HUES64 (cell line): Measurements from ENCODE around the gene EHD4.

Experiments used
- H3K27ac ChIP-seq: 2 replicates; pipeline ENCODE4 v1.7.0; 2013; ENCODE audit warnings: low read depth, low read length, inconsistent platforms
- H3K27me3 ChIP-seq: 2 replicates; pipeline ENCODE4 v1.6.1; 2013; ENCODE audit warnings: mild to moderate bottlenecking, low read length; ENCODE audit not compliant: insufficient read depth
- H3K36me3 ChIP-seq: 2 replicates; pipeline ENCODE4 v1.6.1; 2013; ENCODE audit warnings: mild to moderate bottlenecking, low read length; ENCODE audit not compliant: insufficient read depth
- H3K4me1 ChIP-seq: 2 replicates; pipeline ENCODE4 v1.6.1; 2013; ENCODE audit warnings: mild to moderate bottlenecking, low read length, moderate library complexity; ENCODE audit not compliant: insufficient read depth
- H3K4me3 ChIP-seq: 2 replicates; pipeline ENCODE4 v1.5.1; 2013; ENCODE audit warnings: mild to moderate bottlenecking, low read length, moderate library complexity
- H3K9ac ChIP-seq: 2 replicates; pipeline ENCODE4 v1.6.1; 2013; ENCODE audit warnings: mild to moderate bottlenecking, low read depth, low read length
- H3K9me3 ChIP-seq: 2 replicates; pipeline ENCODE4 v1.6.1; 2013; ENCODE audit warnings: low read depth, low read length; ENCODE audit not compliant: insufficient read depth
- WGBS: fragments of 150-250, 120-280 bp; methylation state at CpG from one replicate; pipeline ENCODE4 v1.1.7; 2013; ENCODE audit warnings: missing lambda C conversion rate; 5-methylcytosine and 5-hydroxymethylcytosine counted together

Gene EHD4

GRCh38 chr15:41977757-41978383, 5.5 kb upstream of the EHD4 start:
- 87% methylated on average over 6 of the region's 6 CpGs for WGBS
- no peaks in the 10 kb centered on the region for H3K36me3 ChIP-seq
- H3K4me3 ChIP-seq = no peak overlapping the region
- H3K9me3 ChIP-seq = no peaks in the 10 kb centered on the region
- H3K9ac ChIP-seq = no peak overlapping the region
- H3K4me1 ChIP-seq = 0 out of 2 replicates have a peak, but pooled peaks cover 1% of the 10 kb centered on the region
- H3K27me3 ChIP-seq = no peaks in the 10 kb centered on the region
- H3K27ac ChIP-seq = no peak overlapping the region

DNA sequence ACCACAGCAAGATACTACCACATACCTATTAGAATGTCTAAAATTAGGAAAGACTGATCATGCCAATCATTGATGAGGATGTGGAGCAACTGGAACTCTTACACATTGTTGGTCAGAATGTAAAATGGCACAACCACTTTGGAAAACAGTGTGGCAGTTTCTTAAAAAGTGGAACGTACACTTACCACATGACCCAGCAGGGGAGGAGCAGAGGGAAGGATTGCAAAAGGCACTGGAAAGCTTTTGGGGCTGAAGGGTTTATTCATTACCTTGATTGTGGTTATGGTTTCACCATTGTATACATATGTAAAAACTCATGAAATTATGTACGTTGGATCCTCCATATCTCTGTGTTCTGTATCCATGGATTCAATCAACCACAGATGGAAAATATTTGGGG, 3.3 kb upstream of the EHD4 start:
- H3K9ac ChIP-seq = no peak overlapping the region
- no peak overlapping the region for H3K4me3 ChIP-seq
- H3K27ac ChIP-seq = no peak overlapping the region
- H3K36me3 ChIP-seq = no peaks in the 10 kb centered on the region
- no peaks in the 10 kb centered on the region for H3K9me3 ChIP-seq
- 100% methylated on average over 1 of the region's 2 CpGs for WGBS
- H3K4me1 ChIP-seq = peaks cover 9% of the 10 kb centered on the region
- H3K27me3 ChIP-seq = no peaks in the 10 kb centered on the region

DNA sequence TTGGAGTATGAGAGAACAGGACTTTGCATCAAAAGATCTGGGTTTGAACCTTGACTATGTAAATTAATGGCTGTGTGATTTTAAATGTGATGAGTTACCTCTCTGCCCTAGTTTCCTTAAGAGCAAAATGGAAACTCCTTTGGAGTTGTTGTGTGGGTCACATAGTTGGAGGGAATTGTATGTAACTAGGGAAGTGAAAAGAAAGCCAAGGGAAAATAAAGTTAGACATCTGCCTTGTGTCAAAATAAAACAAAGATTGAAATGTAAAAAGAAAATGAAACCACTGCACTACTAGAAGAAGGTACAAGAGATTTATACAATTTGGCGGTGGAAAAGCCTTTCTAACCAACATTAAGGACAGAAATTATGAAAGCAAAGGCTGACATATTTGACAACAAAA, 1.7 kb upstream of the EHD4 start:
- Histone ChIP-seq H3K9me3 (no peaks in the 10 kb centered on the region), H3K9ac (no peak overlapping the region), H3K4me1 (peaks cover 18% of the 10 kb centered on the region), H3K27ac (no peak overlapping the region), H3K27me3 (no peaks in the 10 kb centered on the region), H3K36me3 (no peaks in the 10 kb centered on the region), H3K4me3 (no peak overlapping the region)
- 90% methylated on average over 1 of the region's 1 CpG for WGBS

DNA sequence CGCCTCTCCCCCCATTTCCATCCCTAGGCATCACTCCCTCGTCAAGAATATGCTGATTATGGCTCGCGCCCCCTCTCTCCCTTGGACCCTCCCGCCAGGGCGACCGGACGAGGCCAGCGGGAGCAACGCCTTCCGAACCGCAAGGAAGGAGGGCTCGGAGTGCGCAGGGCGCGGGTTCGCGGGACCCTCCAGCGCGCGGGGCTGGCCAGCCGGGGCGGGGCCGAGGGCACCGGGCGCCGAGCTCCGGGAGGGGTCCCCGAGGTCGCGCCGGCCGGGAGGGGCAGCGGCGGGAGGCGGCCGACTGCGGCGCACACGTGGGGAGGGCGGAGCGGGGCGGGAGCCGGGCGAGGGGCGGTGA, 483 bp downstream of the EHD4 start:
- Histone ChIP-seq H3K27ac (peak overlapping the region; percentile 93; the same call in 1 of the 2 replicates), H3K9ac (peak overlapping the region; percentile 87), H3K36me3 (no peaks in the 10 kb centered on the region), H3K9me3 (no peaks in the 10 kb centered on the region), H3K4me3 (peak overlapping the region; percentile 93), H3K27me3 (no peaks in the 10 kb centered on the region), H3K4me1 (peaks cover 18% of the 10 kb centered on the region)
- WGBS = under 1% methylated on average over 46 of the region's 46 CpGs

GRCh38 chr15:41971089-41971894, 1.1 kb downstream of the EHD4 start:
- H3K9me3 ChIP-seq = no peaks in the 10 kb centered on the region
- H3K36me3 ChIP-seq = no peaks in the 10 kb centered on the region
- peak overlapping the region; percentile 87 for H3K9ac ChIP-seq
- no peaks in the 10 kb centered on the region for H3K27me3 ChIP-seq
- peaks cover 18% of the 10 kb centered on the region for H3K4me1 ChIP-seq
- peak overlapping the region; percentile 93; the same call in 1 of the 2 replicates for H3K27ac ChIP-seq
- 14% methylated on average over 16 of the region's 16 CpGs for WGBS
- H3K4me3 ChIP-seq = peak overlapping the region; percentile 93

DNA sequence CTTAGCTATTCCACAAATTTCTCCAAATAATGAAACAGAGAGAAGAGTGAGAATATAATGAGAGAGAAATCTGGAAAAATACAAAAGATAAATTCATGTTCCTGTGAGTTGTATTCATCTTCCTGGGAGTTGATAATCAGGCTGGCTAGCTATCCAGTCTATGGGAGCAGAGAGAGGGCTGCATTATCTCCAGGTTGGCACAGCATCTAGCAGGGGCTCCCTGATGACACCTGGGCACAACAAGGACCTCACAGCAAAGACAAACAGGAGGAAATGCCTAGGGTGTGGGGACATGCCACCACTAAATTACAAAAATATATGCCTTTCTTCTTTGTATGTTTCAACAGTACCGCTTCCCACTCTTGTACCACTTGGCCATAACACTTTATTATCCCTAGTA, 1.9 kb downstream of the EHD4 start:
- WGBS = 93% methylated on average over 1 of the region's 1 CpG
- peak overlapping the region; percentile 93 for H3K4me3 ChIP-seq
- no peak overlapping the region for H3K27ac ChIP-seq
- no peaks in the 10 kb centered on the region for H3K36me3 ChIP-seq
- H3K27me3 ChIP-seq = no peaks in the 10 kb centered on the region
- peaks cover 18% of the 10 kb centered on the region for H3K4me1 ChIP-seq
- H3K9ac ChIP-seq = no peak overlapping the region
- H3K9me3 ChIP-seq = no peaks in the 10 kb centered on the region

- Histone ChIP-seq H3K36me3 (no peaks in the 10 kb centered on the region), H3K27ac (no peak overlapping the region), H3K9me3 (no peaks in the 10 kb centered on the region), H3K4me1 (peaks cover 18% of the 10 kb centered on the region), H3K27me3 (no peaks in the 10 kb centered on the region), H3K4me3 (peak overlapping the region; percentile 13), H3K9ac (no peak overlapping the region)
- WGBS = 81% methylated on average over 3 of the region's 3 CpGs
Measured at GRCh38 chr15:41969851-41970431, 2.4 kb downstream of the EHD4 start.

- Histone ChIP-seq H3K4me1 (peaks cover 18% of the 10 kb centered on the region), H3K4me3 (no peak overlapping the region), H3K27ac (no peak overlapping the region), H3K9ac (no peak overlapping the region), H3K36me3 (no peaks in the 10 kb centered on the region), H3K9me3 (no peaks in the 10 kb centered on the region), H3K27me3 (no peaks in the 10 kb centered on the region)
- WGBS = over 99% methylated on average over 3 of the region's 4 CpGs
Measured at GRCh38 chr15:41968701-41969100, 3.7 kb downstream of the EHD4 start.

- no peak overlapping the region for H3K27ac ChIP-seq
- no peaks in the 10 kb centered on the region for H3K36me3 ChIP-seq
- H3K4me1 ChIP-seq = peaks cover 16% of the 10 kb centered on the region
- H3K4me3 ChIP-seq = no peak overlapping the region
- no peaks in the 10 kb centered on the region for H3K9me3 ChIP-seq
- no peaks in the 10 kb centered on the region for H3K27me3 ChIP-seq
- 91% methylated on average over 4 of the region's 4 CpGs for WGBS
- H3K9ac ChIP-seq = no peak overlapping the region
Measured at GRCh38 chr15:41967506-41968206, 4.7 kb downstream of the EHD4 start.

GRCh38 chr15:41966920-41967465, 5.4 kb downstream of the EHD4 start:
- Histone ChIP-seq H3K27me3 (no peaks in the 10 kb centered on the region), H3K36me3 (no peaks in the 10 kb centered on the region), H3K27ac (no peak overlapping the region), H3K9me3 (no peaks in the 10 kb centered on the region), H3K9ac (no peak overlapping the region), H3K4me3 (no peak overlapping the region), H3K4me1 (peaks cover 16% of the 10 kb centered on the region)
- WGBS = 92% methylated on average over 3 of the region's 3 CpGs

DNA sequence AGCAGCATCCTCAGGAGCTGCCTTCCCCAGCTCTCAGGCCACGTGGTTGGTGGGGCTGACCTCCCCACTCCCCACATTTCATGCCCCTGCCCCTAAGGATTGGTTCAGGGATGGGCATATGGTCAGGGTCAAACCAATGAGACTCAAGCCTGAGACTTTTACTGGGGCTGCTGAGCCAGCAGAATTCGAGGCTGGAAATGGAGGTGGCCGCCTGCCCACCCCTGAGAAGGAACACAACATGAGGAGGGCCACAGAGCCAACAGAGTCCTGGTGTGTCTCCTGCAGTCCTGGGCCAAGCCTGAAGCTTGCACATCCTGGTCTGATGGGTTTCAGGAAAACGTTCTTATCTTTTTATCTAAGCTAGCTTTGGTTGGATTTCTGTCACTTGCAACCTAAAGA, 5.9 kb downstream of the EHD4 start:
- Histone ChIP-seq H3K4me3 (no peak overlapping the region), H3K9ac (no peak overlapping the region), H3K36me3 (no peaks in the 10 kb centered on the region), H3K4me1 (peaks cover 16% of the 10 kb centered on the region), H3K27ac (no peak overlapping the region), H3K9me3 (no peaks in the 10 kb centered on the region), H3K27me3 (no peaks in the 10 kb centered on the region)
- 81% methylated on average over 4 of the region's 4 CpGs for WGBS
